Measurements from ENCODE around the gene KDM5B.

DNA sequence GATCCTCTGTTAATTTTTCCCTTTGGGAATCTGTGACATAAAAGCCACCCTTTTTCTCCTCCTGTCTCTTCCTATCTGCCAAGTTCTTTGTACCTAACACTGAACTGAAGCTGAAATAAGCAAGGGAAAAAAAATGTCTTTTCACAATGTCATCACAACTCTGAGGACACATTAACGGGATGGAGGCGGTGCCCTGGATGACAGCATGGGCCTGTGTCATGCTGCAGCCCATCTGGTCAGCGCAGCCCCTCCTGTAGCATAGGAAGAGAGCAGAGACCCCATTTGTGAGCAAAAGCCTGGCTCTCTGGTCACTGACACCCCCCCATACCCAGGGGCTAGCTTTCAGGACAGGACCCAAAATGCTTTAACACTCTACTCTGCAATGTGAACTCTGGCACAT is 120.4 kb downstream of the KDM5B start:
- TF ChIP-seq, protein P1, sequence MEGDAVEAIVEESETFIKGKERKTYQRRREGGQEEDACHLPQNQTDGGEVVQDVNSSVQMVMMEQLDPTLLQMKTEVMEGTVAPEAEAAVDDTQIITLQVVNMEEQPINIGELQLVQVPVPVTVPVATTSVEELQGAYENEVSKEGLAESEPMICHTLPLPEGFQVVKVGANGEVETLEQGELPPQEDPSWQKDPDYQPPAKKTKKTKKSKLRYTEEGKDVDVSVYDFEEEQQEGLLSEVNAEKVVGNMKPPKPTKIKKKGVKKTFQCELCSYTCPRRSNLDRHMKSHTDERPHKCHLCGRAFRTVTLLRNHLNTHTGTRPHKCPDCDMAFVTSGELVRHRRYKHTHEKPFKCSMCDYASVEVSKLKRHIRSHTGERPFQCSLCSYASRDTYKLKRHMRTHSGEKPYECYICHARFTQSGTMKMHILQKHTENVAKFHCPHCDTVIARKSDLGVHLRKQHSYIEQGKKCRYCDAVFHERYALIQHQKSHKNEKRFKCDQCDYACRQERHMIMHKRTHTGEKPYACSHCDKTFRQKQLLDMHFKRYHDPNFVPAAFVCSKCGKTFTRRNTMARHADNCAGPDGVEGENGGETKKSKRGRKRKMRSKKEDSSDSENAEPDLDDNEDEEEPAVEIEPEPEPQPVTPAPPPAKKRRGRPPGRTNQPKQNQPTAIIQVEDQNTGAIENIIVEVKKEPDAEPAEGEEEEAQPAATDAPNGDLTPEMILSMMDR (IDR thresholded peaks at IDR 0.05): no peak
- no peak for TF ChIP-seq POLR2AphosphoS5 (IDR thresholded peaks at IDR 0.05)
- TF ChIP-seq EP300 (IDR thresholded peaks at IDR 0.05): no peak
